GM21447 (cell line): Measurements from ENCODE around the gene CES4A.

ENCODE experiments used
- ATAC-seq: cut with Tn5 transposase; IDR thresholded peaks from one replicate; pipeline ENCODE4 v1.9.1; 2021; ENCODE audit not compliant: unreplicated experiment

Gene CES4A

DNA sequence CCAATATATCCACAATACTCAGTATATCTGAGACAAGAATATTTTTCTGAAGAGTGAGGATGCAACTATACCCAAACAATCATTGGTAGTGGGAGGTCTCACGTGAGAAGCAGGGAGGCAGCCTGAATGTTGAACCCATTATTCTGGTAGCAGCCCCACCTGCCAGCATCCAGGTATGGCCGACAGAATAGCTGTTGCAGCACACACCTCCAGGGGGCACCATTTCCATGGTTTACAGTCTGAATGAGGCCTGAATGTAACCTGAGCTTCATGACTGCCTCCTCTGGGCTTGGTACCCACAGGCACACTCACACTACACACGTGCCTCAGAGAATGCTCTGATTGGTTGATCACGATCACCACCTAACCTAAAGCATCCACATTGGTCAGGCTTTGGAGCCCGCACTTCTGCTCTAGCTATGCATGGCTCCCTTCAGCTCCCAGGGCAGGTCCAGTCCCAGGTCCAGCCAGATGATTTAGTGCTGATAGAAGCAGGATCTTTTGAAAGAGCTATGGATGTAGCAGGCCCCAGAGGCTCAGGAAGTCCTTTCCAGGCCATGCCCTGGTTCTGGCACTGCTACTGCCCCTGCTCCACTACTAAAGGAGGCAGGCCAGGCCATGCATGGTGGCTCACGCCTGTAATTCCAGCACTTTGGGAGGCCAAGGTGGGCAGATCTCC, 29.6 kb downstream of the CES4A start:
- peak; percentile 69 for ATAC-seq

DNA sequence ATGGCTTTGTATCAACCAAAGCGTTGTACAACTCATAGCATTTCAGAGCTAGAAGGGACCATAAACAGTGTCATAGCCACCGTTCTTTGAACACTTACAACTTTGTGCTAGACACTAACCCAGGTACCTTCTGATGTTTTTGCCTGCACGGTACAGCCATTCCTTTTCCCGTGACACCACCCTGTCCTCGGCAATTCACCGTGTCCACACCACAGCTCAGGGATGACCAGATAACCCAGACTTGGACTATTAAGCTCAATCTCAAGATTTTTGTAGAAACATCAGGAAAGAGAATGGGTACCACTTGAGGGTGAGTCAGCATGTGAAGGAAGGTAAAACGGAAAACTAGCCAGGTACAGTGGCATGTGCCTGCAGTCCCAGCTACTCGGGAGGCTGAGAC, 30.8 kb downstream of the CES4A start:
- ATAC-seq, result no peak

DNA sequence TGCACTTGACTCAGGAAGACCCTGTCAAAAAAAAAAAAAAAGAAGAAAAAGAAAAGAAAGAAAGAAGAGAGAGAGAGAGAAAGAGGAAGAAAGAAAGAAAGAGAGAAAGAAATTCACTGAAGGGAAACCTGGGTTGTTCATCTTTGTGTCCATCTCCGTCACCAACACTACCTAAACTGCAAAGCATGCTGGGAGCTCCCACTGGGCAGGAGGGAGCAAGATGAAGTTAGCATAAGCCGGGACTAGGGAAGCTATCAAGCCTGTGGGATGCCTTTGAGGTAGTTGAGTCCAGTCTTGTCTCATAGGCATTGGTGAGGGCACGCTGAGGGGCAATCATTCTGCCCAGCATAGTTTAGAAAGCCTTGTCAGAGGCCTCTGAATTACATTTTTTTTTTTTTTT, 32.9 kb downstream of the CES4A start:
- ATAC-seq, result no peak

DNA sequence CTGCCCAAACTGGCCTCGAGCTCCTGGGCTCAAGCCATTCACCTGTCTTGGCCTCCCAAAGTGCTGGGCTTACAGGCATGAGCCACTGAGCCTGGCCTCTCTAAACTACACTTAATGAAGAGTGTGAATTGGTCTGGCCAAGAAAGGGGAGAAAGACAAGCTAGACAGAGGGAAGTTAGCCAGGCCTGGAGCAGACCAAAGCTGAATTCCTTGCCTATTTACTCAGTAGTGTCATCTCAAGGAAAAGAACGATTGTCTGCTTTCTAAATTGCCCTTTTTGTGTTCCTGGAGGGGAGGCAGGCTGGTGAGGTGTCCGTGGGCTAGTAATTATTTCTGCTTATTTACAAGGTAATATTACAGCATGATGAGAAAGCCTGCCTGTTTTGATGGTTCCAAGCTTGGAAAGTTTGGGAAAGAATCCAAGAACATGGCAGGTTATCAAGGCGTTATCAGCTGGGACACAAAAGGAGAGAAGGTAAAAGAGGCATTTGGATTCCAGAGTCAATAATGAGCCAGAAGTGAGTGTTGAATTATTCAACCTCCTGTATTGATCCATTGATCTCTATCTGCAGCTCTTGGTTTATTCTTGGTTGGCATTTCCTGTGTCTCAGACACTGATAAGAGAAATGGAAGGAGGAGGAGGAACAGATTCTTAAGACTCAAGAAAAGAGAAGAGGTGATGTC, 34.3 kb downstream of the CES4A start:
- ATAC-seq, result no peak

DNA sequence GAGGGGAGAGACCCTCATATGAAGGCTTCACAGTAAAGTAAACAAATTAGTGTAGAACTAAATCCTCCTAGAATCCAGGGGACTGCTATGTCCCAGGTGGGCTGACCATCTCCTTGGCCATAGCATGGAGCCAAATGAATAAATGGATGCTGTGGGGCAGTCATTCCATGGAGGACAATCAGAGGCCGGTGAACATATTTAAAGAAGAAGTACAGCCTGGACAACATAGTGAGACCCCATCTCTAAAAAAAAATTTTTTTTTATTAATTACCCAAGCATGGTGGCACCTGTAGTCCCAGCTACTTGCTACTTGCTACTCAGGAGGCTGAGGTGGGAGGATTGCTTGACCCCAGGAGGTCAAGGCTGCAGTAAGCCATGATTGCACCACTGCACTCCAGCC, 35.3 kb downstream of the CES4A start:
- ATAC-seq, result no peak

DNA sequence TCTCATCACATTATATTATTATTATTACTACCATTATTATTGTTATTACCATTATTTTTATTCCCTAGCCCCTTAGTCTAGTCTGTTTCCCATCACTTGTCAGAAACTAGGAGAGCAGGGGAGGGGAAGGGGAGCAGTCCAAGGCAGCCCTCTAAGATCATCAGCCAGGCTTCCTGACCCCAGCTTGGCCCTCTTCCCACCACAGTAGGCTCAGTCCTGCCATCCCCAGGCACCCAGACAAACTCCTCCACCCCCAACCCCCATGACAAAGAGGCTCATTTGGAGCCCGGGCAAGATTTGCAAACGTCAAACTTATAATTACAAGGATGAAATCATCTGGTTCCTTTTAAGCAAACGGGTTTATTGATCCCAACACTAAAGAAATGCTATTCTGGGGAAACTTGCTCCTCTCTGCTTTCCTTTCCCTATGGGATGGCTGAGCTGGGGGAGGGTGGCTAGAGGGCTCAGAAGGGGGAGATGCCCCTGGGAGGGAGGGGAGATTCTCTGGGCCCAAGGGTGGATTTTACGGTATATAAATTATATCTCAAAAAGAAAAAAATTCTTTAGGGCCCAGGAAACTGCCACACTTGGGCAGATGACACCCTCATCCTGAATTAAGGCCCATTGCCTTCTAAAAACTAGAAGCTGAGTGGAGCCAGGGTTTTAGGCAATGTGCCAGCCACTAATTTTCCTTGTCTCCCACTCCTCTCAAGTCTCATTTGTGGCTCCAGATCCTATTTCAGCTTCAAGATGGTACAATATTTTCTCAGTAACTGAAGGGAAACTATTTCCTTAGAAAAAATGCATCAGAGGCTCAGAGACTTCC, 36.2 kb downstream of the CES4A start:
- no peak for ATAC-seq

DNA sequence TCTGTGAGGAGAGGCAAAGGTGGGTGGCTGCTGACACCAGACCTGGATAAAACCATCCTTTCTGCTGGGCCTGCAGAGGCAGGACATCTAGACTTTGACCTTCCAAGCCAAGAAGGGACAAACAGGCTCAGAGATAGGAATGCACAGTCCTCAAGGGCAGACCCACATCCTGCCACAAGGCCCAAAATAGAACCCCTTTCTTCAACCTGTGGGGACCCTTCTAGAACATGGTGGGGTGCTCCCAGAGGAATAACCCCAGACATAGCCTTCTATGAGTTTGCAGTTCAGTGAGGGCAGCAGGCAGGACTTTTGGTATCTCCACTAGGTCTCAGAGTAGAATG, 36.8 kb downstream of the CES4A start:
- no peak for ATAC-seq

DNA sequence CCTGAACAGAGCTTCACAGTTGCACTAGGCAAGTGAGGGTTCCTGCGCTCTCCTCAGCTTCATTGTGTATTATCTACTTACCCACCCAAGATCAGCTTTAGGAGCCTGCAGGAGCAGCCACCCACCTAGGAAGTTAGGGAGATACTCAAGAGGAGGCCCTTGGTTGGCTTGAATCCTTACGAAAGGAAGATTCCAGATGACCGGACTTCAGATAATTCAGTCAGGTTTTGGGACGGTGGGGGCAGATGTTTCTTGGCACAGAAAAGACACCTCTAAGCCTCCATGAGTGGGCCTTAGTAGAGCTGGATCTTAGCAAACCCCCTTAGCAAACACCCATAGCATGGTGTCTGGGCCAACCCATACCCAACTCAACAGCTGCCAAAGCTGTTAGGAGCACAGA, 38.2 kb downstream of the CES4A start:
- no peak for ATAC-seq

DNA sequence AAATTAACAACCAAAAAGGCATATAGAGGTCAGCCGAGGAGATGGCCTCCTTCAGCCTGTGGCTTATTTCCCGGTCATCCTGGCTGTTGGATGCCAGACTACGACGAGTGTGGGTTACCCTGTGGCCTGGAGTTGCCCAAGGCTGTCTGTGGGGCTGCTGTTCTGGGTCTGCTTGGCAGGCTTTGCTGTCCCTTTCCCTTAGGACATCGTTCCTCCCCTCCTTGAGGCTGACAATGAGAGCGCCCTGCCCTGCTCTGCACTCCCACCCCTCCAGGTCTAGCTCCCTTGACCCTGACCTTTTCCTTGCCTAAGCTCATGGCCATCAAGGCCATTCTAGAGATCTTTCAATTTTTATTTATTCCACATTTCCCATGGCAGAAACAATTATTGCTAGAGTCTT, 38.7 kb downstream of the CES4A start:
- no peak for ATAC-seq

DNA sequence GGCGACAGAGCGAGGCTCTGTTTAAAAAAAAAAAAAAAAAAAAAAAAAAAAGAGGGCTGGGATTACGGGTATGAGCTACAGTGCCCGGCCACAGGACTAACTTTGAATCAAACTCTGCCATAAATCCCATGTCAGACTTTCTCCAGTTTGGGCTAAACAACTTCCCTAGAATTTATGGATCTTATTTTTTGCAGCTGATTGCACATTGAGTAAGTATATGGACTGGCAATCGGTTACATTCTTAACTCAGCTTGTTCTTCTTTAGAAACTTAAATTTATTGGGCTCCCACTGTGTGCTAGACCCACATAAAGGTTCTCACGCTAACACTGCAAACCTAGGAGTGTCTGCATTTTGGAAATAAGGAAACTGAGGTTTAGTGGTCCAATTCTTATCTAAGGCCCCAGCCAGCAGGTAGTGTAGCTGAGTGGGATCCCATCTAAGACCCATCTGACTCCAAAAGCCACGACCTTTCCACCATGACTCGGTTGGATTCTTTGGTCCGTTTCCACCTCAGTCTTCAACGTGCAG, 39.8 kb downstream of the CES4A start:
- ATAC-seq, result peak; percentile 16

DNA sequence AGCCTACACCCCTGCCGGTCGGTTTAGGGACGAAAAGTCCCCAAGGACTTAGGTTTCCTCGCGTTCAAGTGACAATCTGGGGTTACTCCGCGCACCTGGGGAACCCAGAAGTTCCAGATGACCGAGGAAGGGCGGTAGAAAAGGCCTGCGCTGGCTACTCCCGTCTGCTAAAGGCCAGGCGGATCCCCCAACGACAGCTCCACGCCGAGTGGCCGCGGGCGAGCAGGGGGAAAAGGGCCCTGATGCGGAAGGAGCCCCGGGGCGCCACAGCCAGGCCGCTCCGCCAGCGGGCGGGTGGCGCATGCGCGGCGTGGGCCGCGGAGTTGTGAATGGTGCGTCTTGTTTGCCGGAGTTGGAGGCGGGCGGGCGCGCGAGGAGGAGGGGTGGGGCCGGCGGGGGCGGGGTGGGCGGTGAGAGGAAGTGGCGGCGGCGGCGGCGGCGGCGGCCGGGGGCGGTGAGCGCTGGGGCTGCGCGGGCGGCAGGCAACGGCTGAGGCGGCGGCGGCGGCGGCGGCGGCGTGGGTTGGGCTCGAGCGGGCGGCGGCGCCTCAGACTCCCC, 40.4 kb downstream of the CES4A start, which contains the start of gene CBFB:
Gene CBFB (plus strand): TSS at position 454 of the 558 bp plus-strand sequence. CDS start 259 bp downstream, outside the sequence.
- ATAC-seq, result peak; percentile 74

DNA sequence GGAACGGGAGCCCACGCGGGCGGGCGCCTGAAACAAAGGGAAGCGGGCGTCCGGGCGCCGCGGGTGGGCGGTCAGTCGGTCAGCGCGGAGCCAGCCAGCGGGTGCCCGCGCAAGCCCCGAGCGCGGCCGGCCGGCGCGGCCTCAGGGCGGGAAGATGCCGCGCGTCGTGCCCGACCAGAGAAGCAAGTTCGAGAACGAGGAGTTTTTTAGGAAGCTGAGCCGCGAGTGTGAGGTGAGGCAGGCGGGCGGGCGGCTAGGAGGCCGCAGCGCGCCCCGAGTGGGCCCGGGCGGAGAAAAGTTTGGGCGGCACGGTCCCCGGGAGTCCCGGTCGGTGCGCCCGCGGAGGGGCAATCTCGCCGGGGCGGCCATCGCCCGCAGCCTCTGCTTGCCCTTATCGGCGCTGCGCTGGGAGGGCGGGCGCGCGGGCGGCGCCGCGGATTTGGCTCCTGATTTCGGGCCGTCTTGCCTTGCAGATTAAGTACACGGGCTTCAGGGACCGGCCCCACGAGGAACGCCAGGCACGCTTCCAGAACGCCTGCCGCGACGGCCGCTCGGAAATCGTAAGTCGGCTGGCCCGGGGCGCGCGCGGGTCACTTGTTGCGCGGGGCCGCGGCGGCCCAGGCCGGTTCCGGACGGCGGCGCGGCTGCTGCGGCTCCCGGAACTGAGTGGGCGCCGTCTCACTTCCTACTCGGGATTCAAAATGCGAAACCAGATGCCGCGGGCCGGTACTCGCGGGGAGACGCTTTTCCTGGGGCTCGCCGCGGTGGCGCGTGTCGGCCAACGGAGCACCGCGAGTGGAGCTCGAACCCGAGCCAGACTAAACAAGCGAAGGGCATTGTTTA, 41.1 kb downstream of the CES4A start:
- peak; percentile 46 for ATAC-seq

DNA sequence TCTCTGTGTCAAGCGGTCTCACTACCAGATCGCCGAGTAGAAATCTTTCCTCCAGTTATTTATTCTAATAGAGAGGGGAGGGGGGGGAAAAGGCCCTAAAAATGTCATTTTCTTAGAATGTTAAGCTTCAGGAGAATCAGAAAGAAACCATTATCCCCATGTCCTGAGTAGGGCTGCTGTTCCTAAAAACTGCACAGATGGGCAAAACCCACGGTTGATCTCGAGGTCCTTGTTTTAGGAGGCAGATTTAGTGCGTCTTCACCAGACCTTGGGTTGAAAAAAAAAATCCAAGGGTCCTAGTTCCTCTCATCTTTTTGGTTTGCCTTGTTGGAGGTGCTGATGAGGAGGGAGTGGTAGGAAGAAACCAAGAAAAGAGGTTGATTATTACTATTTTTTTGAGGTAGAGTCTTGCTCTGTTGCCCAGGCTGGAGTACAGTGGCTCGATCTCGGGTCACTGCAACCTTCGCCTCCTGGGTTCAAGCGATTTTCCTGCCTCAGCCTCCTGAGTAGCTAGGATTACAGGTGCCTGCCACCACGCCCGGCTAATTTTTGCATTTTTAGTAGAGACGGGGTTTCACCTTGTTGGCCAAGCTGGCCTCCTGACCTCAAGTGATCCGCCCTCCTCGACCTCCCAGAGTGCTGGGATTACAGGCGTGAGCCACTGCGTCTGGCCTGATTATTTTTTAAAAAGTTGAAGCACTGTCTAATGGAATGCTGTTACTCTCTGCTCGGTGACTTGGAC, 42.0 kb downstream of the CES4A start:
- ATAC-seq, result no peak

DNA sequence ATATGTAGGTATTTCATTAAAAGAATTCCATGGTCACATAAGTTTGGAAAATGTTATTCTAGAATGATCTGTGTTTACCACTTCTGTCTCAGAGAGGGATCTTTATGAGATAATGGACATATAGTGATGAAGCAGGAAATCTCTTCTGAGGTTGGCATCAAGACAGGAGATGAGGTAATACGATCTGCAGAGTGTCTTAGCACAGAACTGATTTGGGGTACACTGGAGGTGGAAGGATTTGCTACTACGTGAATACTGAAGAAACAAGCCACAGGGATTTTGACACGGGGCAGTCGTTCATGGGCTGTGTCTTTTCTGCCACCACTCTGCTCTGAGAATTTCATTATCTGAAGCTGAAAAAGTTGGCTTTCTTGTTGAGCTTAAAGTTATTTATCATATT, 46.1 kb downstream of the CES4A start:
- ATAC-seq, result no peak

DNA sequence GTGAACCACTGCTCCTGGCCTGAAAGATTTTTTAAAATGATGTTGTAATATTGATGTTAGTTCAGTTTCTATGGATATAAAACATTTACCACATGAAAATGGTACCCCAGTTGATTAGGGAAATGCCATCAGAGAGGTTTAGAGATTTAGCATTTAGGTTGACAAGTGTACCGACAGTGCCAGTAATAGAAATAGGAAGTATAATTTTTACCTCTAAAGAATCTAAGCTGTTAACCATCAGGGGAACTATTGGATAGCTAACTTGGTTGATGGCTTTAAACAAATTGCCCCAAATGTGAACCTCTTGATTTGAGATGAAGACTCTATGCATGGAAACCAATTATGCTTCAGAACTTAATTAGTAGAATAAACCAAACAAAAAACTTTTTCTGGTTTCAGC, 47.0 kb downstream of the CES4A start:
- no peak for ATAC-seq

DNA sequence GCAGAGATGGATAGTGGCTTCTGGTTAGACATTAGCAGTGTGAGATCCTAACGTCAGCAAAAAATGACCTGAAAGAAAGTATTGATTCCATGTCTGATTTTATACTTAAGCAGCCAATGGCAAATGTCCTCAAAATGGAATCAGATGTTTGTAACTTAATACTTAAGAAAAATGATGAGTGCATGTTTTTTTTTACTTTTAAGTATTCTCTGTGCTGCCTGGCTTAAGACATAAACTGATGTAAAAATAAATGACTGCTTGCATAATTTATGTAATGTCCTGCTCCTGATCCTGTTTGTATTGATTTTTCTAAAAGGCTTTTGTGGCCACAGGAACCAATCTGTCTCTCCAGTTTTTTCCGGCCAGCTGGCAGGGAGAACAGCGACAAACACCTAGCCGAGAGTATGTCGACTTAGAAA, 47.9 kb downstream of the CES4A start:
- ATAC-seq, result no peak

DNA sequence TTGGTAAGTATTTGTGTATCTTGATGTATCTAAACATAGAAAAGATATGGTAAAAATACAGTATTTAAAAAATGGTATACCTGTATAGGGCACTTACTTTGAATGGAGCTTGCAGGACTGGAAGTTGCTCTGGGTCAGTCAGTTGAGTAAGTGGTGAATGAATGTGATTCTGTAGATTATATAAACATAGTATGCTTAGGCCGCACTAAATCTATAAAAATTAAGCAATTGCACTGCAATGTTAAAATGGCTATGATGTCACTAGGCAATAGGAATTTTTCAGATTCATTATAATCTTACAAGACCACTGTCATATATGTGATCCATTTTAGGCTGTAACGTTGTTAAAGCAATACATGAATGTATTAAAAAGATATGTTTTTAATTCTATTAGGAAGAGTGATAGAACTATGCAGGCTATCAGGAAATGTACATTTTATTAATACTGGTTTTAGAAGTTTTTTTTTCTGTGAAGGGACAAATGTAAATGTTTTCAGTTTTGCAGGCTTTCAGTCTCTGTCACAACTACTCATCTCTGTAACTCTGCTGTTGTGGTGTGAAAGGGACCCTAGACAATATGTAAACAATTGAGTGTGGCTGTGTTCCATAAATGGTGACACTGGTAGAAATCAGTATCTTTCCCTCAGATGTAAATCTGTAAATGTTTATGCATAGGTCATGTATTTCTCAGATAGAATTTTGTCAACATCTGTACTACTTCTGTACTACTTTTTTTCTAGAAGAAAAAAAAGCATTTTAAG, 51.1 kb downstream of the CES4A start:
- no peak for ATAC-seq

DNA sequence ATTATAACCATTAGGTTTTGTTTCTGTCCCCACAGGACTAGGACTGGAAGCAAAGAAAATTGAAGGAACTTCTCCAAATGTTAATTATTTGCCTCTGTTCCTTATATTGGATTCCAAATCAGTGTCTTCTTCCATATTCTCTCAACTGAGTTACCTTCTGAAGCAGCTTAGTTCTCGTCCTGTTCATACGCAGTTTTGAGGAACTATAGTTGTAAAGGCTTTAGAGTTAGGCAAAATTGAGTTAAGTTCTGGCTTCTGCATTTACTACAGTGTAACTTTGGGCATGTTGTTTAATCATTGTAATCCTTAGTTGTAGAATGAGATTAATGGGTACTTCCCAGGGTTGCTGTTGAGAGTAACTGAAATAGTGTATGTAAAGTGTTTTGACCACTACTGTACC, 51.8 kb downstream of the CES4A start:
- ATAC-seq, result no peak

DNA sequence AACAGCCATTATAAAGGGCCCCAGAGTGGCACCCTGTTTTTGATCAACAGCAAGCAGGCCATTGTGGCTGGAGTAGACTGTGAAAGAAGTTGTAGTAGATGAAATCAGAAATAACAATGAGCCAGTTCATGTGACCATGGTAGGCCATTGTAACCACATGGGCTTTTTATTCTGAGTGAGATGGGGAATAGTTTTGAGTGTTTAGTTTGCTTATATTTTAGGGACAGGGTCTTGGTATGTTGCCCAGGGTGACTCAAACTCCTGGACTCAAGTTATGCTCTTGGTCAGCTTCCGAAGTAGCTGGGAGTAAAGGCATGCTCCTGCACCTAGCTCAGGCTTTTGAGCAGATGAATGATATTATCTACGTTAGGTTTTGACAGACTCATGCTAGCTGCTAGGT, 52.5 kb downstream of the CES4A start:
- no peak for ATAC-seq
